Activated CD4-positive, alpha-beta T cell treated with anti-CD3 and anti-CD28 coated beads, Interleukin-2, amount 50 U/mL, for 16 hours (primary cell): Measurements from ENCODE around the gene TK1.
A peak's percentile ranks its signal among the peaks of the same experiment; 100 is the strongest.

ENCODE experiments used
- DNase-seq: peaks from one replicate; pipeline ENCODE4 v3.0.0-alpha.2; 2020

TK1 gene

DNA sequence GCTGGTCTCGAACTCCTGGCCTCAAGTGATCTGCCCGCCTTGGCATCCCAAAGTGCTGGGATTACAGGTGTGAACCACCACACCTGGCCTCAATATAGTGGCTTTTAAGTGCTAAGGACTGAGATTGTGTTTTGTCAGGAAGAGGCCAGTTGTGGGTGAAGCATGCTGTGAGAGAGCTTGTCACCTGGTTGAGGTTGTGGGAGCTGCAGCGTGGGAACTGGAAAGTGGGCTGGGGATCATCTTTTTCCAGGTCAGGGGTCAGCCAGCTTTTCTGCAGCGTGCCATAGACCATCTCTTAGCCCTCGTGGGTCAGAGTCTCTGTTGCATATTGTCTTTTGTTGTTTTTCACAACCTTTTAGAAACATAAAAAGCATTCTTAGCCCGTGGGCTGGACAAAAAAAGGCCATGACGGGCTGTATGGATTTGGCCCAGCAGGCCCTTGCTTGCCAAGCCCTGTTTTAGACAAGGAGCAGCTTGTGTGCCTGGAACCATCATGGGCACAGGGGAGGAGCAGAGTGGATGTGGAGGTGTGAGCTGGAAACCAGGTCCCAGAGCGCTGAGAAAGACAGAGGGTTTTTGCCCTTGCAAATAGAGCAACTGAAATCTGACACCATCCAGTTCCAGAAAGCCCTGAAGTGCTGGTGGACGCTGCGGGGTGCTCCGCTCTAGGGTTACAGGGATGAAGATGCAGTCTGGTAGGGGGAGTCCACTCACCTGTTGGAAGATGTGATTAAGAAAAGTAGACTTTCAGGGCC, 32.7 kb upstream of the TK1 start:
- no peak for DNase-seq

- DNase-seq = no peak
Observed at GRCh38 chr17:78214706-78215061, 27.8 kb upstream of the TK1 start.

DNA sequence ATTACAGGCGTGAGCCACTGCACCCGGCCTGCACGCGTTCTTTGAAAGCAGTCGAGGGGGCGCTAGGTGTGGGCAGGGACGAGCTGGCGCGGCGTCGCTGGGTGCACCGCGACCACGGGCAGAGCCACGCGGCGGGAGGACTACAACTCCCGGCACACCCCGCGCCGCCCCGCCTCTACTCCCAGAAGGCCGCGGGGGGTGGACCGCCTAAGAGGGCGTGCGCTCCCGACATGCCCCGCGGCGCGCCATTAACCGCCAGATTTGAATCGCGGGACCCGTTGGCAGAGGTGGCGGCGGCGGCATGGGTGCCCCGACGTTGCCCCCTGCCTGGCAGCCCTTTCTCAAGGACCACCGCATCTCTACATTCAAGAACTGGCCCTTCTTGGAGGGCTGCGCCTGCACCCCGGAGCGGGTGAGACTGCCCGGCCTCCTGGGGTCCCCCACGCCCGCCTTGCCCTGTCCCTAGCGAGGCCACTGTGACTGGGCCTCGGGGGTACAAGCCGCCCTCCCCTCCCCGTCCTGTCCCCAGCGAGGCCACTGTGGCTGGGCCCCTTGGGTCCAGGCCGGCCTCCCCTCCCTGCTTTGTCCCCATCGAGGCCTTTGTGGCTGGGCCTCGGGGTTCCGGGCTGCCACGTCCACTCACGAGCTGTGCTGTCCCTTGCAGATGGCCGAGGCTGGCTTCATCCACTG, 27.3 kb upstream of the TK1 start, which contains the start of gene BIRC5:
TSS of gene BIRC5 (plus strand) at position 238 of the 690 bp plus-strand sequence. CDS start at position 302, 64 bp downstream.
- DNase-seq = peak; percentile 92

DNA sequence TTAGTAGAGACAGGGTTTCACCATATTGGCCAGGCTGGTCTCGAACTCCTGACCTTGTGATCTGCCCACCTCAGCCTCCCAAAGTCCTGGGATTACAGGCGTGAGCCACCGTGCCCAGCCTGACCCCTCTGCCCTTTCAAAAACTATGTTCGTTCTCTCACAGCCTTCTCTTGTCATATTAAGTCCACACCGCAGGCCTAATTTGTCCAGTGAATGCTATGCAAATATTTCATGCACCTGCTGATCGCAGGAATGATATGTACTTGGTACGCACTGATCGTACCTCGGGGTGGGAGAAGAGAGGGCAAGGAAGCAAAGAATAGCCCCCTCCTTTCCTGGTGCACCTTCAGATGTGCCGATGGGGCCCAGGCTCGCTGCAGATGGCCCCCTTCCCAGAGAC, 24.2 kb upstream of the TK1 start:
- DNase-seq = no peak

DNA sequence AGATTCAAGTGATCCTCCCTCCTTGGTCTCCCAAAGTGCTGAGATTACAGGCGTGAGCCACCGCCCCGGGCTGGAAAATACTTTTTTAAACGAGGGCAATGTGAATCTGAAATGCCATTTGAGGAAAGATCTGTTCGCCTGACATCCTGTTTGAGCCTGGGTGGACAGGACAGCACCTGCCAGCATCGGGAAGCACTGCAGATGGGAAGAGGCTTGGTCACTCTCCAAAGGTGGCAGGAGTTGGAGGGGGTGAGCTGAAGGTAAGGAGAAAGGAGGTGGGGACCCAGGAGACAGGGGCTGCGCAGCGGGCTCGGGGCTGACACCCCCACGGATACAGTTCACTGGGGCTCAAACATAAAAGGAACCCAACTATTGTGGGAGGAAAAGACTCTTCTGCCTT, 23.3 kb upstream of the TK1 start:
- DNase-seq = no peak

- no peak for DNase-seq
Observed at GRCh38 chr17:78208486-78208885, 21.6 kb upstream of the TK1 start.

DNA sequence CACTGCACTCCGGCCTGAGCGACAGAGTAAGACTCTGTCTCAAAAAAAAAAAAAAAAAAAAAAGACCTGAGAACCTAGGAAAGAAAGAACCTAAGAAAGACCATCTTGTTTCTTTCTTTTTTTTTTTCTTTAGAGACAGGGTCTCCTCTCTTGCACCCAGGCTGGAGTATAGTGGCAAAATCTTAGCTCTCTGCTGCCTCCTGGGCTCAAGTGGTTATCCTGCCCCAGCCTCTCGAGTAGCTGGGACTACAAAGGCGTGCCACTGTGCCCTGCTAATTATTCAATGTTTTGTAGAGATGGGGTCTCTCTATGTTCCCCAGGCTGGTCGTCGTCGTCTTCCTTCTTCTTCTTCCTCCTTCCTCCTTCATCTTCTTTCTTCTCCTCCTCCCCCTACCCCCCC, 19.4 kb upstream of the TK1 start:
- DNase-seq = no peak

DNA sequence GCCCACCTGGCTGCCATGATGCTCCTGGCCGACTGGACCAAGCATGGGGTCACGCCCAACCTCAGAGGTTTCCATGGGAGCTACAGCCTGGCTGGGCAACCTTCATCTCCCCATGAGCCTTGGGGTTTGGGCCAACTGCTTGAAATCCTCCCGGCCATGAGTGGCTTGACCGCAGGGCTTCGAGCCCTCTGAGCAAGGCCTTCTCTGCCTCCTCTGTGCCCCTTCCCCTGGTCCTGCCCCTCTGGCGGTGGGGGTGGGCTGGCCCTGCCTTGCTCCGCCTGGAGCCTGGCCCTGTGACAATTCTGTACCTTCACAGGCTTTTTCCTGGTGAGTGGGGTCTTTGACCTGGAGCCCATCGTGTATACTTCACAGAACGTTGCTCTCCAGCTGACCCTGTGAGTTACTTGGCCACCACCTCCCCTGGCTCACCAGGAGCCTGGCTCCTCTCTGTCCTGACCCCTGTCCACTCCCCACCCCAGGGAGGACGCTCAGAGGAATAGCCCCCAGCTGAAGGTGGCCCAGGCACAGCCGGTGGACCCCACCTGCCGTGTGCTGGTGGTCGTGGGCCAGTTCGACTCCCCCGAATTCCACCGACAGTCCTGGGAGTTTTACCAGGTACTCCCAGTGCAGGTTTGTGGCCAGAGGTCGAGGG, 18.4 kb upstream of the TK1 start:
- DNase-seq = no peak

GRCh38 chr17:78204387-78205123, 17.7 kb upstream of the TK1 start:
- DNase-seq = no peak

- DNase-seq = no peak
Observed at GRCh38 chr17:78202666-78203065, 15.8 kb upstream of the TK1 start.

DNA sequence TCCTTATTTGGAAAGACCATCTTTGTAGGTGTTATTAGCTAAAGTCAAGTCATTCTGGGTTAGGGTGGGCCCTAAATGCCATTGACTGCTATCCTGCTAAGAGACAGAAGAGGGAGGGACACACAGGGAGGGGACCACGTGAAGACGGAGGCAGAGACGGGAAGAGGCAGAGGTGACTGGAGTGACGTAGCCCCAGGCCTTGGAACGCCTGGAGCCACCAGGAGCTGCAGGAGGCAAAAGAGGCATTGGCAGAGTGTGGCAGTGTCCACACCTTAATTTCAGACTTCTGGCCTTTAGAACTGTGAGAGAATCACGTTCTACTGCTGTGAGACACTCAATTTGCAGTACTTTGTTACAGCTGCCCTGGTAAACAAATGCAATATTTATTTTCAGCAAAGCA, 13.6 kb upstream of the TK1 start:
- DNase-seq = no peak

DNA sequence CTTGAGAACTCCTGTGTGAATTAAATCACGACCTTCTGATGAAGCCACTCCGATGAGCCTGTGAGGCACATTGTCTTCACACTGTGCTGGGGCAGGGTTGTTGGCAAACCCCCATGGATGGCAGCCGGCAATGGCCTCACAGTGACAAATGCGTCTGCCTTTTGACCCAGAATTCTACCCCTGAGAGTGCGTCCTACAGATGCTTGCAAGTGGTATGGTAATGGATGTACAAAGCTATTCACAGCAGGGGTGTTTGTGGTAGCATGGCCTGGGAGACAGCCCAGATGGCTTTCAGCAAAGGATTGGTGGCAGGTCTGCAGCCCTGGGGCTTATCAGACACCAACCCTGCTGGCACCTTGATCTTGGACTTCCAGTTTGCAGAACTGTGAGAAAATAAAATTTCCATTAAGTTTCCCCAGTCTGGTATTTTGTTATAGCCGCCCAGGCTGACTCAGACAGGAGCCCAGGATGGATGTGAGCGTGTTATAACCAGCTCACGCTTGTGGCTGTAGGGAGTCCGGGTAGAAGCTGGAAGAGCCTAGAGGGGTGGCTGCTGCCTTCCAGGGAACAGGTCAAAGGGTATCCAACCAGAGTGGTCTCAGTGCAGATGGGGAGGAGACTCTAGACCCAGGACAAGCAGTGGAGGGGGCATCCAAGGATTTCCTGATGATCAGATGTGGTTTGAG, 10.4 kb upstream of the TK1 start:
- DNase-seq = no peak

DNA sequence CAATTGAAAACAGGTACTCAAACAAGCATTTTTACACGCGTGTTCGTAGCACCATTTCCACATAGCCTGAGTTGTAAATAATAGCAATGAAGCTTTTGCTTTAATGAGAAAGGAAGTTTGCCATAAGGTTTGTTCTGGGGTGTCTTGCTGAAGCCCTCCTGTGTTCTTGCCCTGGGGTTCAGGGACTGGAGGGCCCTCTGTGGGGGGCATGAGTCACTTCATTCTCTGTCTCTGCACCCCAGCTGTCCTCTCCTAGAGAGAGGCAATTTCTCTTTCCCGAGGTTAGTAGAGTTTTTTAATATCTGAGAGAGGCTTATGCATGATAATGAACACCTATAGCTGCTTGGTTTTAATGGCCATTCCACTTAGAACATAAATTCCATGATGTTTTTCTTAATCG, 9.9 kb upstream of the TK1 start:
- DNase-seq = no peak

- DNase-seq = no peak
Observed at GRCh38 chr17:78185981-78186691, 716 bp downstream of the TK1 start.

DNA sequence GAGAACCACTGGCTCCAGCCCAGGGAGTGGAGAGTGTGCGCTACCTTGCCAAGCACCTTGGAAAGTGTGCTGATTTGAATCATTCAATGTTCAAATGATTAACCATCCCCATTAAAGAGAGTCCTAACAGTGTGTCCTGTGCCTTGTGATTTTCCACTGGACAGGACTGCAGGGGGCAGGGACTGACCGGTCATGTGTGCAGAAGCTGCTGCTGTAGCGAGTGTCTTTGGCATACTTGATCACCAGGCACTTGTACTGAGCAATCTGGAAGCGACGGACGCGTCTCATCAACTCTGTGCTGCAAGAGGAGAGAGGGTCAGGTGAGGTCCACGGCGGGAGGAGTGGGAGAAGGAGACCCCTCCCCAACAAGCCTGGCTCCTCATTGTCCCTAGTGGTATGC, 2.0 kb downstream of the TK1 start:
- no peak for DNase-seq

- no peak for DNase-seq
Observed at GRCh38 chr17:78184351-78184750, 2.5 kb downstream of the TK1 start.

- DNase-seq = no peak
Observed at GRCh38 chr17:78183916-78184315, 2.9 kb downstream of the TK1 start.

DNA sequence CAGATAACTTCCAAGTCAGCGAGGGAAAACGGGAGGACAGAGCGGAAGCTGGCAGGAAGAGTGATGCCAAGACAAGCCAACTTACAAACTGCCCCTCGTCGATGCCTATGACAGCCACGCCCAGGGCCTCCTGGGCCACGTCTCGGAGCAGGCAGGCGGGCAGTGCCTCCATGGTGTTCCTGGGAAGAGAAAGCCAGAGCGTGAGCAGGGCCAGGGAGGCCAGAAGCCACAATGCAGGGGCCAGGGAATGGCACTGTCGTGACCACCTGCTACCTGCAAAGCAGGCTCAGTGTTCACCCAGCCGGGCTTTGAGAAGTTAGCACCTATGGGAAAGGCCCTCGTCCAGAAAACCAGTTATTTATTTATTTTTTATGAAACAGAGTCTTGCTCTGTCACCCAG, 4.3 kb downstream of the TK1 start:
- no peak for DNase-seq

GRCh38 chr17:78180508-78180907, 6.3 kb downstream of the TK1 start:
- DNase-seq = no peak

GRCh38 chr17:78180083-78180482, 6.8 kb downstream of the TK1 start:
- DNase-seq = no peak

DNA sequence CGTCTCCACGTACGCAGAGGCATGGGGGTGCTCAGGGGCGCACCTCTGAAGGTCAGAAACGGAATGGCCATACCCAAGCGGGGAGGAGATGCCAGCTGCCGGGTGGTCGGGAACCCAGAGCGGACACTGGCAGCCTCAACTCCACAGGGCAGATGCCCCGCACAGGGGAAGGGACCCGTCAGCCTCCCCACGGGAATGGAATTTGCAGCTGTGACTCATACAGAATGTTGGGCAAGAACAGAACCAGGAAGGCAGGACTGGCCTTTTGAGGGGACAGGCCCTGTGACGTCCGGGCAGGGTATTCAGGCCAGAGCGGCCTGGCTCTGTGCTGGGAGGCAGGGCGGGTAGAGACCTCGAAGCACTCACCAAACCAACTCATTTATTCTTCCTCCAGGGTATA, 7.5 kb downstream of the TK1 start:
- no peak for DNase-seq

DNA sequence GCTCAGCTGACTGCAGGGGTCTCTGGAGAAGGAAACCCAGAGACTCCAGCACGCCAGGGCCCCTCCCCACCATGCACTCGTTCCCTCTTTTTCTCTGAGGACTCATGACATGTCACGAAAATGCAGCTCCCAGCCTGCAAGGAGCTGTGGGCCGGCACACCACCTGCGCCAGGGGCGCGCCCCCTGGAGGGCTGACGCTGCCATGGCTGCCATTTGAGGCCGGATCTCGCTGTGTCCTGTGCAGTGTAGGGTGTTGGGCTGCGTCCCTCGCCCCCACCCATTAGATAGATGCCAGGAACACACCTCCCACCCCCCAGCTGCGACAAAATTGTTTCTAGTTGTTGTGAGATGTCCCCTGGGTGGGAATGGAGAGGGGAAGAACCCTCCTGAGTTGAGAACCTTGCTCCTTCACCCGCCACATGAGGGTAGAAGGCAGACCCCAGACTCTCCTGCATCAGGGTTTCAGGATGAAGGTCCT, 10.3 kb downstream of the TK1 start:
- DNase-seq = peak; percentile 80
